GM18519 (cell line): ENCODE measurements around the gene MYB.
"Not testable (repeated sequence)": the region's sequence is repeated elsewhere in the genome, so short reads cannot be mapped to it uniquely, and the experiment has no call there.

Source experiments
- ATAC-seq: cut with Tn5 transposase; IDR thresholded peaks from one replicate; pipeline ENCODE4 v1.9.1; 2021; ENCODE audit warnings: mild to moderate bottlenecking, moderate library complexity; ENCODE audit not compliant: unreplicated experiment, low FRiP score

The MYB gene

DNA sequence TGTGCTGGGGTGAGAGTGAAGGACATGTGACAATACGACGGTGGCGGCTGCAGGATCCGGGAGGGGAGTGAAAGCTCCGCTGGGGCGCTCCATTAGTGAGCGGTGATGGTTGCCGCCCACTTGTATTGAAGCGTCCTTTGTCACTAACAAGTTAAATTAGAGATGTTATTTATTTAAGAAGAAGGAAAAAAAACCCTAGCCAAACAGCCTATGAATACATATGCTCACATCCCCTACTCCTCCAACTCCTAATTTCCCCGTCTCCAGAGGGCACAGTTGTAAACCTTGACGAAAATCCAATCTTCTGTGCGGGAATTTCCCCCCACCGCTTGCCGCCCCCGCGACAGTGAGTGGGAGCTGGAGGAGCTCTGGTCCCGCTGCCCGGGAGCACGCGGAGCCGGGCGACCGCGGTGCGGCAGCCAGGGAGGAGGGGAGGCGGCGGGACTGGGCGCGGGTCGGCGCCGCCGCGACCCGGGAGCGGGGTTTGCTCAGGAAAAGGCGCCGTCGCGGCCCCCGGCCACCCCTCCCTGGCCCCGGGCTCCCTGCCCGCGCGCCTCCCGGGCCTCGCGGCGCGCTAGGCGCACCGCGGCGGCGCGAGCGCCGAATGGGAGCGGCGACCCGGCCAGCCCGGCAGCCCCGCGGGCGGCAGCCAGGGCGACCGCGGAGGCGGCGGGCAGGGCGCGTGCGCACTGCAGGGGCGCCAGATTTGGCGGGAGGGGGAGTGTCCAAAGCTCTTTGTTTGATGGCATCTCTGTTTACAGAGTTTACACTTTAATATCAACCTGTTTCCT is at the start of gene MYB:
MYB (plus strand) TSS at position 767 of the 791 bp plus-strand sequence. CDS start 206 bp downstream, outside the sequence.
- no peak for ATAC-seq

DNA sequence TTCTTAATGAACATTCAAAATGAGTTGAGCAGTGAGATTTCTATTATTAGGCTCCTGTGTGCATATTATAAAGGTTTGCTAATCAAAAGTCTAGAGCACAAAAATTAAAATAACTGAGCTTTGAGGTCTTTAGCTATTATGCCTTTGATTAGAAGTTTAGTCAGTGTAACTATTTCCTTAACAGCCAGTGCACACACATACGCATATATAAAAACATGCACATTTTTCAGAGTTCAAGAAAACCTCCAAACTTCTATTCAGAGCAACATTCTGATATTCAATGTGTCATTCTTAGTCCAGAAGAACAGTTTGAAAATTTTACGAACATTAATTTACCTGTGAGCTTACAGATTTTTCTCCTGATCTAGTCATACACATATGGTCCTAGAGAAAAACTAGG is 48.3 kb upstream of the MYB start:
- no peak for ATAC-seq

DNA sequence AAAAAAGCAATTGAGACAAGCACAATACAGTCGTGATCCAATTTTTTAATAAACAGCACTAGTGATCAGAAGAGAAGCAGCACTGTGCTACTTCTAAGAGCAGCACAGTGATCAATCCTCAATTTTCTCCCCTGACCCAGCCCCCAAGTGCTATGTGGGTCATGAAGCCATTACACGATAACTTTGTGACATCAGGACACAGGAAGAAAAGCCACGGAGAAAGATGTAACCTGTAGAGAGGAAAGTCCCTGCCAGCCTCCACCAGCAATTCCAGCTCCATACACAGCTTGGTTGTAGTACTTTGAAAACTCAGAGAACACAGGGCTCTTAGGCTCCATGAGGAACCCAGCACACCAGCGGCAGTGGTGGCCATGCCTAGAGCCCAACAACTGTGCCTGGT is 45.3 kb upstream of the MYB start:
- no peak for ATAC-seq

DNA sequence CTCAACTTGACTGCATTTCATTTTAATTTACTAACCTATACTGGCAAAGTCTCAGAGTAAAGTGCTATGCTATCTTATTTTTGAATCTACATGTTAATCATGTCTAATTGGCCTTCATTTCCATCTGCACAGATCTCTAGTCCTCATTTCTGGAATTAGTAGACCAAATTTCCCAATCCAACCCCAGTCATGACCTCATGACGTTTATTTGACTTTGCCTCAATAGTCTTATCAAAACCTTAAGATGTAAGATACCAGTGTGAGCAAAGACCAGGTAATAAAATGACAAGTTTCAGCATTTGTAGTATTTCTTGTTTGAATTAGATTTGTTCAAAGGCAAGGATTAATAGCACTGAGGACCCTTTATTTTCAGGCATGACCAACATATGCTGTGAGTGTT is 43.3 kb upstream of the MYB start:
- ATAC-seq = no peak

DNA sequence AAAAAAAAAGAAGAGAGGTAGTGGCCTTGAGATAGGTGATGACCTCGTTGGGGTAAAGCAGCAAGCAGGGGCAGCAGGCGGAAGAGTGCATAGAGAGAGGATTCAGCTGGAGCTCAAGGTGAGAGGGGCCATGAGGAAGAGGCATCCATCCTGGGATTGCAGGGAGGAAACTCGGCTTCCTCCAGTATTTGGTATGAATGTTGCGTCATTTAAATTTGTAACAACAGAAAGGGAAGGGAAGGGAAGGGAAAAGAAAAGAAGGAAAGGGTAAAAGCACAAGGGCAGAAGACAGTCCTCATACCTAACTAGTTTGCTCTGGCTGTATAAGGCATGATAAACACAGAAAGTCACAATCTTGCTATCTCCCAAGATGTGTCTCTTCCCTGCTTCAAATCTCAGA is 39.9 kb upstream of the MYB start:
- no peak for ATAC-seq

DNA sequence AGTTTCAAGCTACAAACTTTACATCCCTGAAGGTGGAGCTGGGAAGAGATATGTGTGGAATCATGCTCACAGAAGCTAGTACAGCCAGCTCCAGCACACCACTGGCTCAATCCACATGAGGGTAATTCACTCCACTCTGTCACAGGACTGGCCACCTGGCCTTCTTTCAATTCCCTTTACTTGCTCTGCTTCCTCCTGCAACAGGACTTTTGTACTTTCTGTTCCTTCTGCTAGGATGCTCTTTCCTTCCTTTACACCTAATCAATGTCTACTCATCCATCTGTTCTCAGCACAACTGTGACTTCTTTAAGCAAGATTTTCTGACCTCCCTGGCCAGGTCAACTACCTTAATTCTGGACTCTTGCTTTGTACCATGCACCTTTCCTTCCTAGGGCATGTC is 39.4 kb upstream of the MYB start:
- no peak for ATAC-seq

DNA sequence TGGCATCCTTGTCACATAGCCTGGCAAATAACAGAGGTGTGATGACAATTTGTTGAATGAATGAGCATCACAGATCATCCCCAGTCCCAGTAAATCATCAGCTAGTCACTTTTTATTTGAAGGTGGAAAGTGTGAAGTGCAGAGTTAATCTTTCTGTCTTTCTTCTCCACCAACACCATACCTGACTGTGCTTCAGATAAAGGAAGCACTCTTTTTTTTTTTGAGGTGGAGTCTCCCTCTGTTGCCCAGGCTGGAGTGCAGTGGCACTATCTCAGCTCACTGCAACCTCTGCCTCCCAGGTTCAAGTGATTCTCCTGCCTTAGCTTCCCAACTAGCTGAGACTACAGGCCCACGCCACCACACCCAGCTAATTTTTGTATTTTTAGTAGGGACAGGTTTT is 38.9 kb upstream of the MYB start:
- not testable (repeated sequence) for ATAC-seq

DNA sequence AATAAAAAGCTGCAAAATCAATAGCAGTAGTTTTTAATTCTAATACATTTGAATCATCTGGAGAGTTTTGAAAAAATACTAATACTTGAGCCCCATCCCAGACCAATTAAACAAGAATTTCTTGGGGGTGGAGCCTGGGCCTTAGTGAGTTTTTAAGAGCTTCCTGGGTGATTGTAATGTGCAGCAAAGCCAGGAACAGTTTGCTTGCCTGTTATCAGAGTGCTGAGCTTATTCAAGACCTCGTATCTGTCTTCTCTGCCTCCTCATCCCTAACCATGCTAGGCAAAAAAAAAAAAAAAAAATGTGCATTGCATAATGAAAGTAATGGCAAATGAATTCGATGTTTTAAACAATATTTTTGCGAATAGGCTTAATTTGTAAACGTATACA is 36.4 kb upstream of the MYB start:
- ATAC-seq = no peak

DNA sequence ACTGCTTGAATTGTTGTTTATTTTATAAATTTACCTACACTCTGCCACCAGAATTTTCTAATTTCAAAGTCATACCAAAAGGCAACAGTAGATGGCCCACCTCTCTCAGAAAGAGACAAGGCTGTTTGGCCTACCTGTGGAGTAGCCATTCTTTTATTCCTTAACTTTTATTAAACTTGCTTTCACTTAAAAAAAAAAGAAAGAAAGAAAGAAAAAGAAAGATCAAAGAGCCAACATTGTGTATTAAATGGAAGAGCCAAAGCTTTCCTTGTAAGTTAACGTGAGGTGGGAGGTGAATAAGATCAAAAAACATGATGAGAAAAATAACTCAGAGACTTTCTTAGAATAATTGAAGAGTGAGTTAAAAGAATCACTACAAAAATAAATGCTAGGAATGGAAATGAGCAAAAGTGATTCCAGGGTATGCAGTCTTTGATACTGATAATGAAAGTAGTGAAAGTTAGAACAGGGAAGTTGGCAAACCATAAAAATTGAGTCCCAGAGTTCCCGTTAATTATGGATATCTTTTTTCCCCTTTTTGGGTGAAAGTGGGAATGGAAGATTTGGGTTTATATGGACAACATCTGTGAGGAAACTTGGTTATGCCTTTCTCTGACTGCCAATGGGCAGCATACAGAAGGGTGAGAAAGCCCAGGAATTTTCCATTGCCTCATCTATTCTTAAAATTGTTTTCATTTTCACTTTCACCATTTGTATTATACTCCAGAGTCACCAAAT is 35.9 kb upstream of the MYB start:
- ATAC-seq = no peak

DNA sequence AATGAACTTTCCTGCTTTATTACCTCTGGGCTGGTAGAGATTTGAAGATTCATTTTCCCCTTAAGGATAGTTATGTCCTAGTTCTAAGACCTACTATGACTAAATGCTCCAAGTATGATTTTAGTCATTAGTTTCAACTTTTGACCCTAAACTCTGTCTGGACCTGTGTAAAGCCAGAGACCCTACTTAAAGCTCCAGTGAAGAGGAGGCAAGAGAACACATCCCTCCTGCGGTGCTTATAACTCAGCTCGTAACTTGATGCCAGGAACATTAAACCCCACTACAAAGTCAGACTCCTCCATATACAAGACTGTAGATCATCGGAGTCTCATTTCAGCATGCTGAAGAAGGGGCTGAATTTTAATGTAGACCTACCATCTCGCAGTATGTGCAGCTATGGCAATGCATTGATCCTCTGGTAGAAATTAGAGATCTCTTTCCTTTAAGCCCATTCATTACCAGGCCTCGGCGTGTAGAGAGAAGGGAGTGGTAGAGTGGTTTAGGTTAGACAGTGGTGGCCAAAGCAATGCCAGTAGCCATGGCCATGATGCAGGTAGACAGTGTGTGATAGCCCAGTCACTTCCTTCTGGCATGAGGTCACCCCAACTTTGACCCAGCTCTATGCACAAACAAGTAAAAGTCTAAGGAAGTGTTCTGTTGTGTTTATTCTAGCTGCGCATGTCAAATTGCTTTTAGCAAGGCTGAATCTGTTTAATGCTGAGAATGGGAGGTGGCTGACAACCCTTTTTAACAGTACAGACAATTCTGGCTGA is 34.8 kb upstream of the MYB start:
- ATAC-seq = no peak

DNA sequence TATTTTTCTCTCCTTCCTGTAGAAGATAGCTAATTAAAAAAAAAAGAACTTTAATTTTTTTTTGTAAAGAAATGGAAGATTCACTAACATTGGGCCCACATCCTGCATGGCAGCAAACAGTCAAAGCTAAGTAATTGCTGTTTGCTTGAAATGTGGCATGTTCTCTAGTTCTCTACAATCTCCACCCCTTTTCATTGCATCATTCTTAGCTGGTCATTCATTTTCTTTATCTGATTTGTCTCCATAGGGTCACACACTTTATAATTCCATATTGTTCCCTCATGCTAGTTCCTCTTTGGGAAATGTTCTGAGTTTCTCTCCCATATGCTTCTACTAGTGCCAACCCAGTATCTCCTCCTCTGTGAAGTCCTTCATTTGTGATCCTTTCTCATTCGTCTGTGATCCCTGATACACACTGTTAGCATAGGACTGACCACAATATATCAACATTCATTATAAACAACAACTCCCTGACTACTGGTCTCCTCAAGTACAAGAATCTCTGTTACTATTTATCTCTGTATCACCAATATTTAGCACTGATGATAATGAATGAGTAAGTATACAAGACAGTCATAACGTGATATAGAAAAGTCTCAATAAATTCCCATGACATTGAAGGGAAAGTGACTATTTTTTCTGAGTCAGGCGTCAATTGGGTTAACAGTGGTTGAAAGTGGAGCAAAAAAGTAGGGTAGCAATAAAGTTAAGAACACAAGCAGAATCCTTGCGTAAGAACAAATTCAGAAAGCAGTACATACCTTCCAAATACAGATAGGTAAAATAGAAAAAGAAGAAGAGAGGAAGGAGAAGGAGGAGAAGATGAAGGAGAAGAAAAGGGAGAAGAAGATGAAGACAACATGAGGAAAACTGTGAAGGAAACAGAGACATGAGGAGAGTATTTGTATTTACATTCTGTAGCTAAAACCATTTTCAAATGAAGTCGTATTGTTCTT is 33.2 kb upstream of the MYB start:
- ATAC-seq = no peak

DNA sequence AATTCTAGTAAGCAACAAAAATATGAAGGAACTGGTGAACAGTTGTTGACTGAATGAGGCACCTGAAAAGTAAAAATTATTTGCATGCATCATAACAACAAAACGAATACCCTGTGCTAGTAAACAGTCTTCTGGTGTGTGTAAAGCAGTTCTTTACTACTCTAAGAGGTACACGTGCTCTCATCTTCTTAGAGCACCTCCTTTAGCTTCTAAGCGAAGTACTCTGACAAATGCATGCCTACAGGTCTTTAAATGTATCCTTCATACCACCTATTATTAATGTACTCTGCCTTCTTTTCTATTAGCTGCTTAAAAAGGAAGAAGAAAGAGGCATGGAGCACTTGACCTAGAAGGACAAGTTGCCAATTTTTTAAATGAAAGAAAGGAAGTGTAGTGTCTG is 32.2 kb upstream of the MYB start:
- ATAC-seq = no peak

DNA sequence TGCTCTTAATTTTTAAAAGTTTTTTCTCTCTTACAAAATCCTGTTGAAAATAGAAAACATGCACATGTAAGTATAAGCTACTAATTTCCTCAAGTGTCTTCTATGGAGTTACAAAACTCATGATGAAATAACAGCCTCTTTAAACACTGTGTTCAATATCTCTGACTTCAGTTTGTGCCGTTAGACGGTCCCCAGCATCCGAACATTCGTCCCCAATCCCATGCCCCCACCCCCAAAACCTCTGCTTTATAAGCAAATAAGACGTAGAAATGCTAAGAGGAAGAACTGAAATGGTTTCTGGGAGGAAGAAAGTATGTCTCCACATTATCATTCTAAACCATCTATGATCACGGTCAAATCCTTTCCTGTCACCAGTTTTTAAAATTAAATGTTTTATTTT is 31.7 kb upstream of the MYB start:
- ATAC-seq = no peak

DNA sequence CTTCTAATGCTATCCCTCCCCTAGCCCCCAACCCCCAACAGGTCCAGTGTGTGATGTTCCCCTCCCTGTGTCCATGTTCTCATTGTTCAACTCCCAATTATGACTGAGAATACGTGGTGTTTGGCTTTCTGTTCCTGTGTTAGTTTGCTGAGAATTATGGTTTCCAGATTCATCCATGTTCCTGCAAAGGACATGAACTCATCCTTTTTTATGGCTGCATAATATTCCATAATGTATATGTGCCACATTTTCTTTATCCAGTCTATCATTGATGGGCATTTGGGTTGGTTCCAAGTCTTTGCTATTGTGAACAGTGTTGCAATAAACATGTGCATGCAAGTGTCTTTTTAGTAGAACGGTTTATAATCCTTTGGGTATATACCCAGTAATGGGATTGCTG is 30.6 kb upstream of the MYB start:
- ATAC-seq = not testable (repeated sequence)

DNA sequence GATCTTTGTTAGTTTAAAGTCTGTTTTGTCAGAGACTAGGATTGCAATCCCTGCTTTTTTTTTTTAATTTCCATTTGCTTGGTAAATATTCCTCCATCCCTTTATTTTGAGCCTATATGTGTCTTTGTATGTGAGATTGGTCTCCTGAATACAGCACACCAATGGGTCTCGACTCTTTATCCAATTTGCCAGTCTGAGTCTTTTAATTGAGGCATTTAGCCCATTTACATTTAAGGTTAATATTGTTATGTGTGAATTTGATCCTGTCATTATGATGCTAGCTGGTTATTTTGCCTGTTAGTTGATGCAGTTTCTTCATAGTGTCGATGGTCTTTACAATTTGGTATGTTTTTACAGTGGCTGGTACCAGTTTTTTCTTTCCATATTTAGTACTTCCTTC is 27.0 kb upstream of the MYB start:
- not testable (repeated sequence) for ATAC-seq

DNA sequence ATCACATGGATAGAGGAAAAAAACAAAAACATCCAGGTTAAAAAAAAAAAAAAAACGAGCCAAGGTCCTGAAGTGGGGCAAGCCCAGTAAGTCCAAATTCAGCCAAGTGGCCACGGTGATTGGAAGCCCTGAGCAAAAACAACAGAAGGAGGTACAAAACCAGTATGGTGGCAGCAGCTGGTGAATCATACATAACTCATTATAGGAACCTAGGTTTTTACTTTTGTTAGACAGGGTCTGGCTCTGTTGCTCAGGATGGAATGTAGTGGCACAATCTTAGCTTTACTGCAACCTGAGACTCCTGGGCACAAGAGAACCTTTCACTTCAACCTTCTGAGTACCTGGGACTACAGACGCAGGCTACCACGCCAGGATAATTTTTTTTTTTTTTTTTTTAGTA is 22.7 kb upstream of the MYB start:
- ATAC-seq = no peak

DNA sequence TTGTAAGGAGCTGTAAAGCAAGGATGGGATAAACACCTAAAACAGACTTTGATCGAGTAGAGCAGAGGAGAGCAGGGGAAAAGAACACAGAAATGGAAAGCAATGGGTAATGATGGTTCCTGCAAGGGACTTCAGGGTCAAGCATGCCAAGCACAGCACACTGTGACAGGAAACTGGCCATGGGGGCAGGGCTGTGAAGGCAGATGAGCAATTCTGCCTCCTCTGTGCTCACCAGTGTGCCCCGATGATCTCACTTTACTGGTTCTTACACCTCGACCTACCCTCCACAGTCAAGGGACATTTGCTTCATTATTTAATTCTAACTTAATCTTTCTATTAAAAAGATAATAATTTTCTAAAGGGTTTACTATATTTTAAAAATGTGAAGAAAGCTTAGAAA is 21.6 kb upstream of the MYB start:
- no peak for ATAC-seq

DNA sequence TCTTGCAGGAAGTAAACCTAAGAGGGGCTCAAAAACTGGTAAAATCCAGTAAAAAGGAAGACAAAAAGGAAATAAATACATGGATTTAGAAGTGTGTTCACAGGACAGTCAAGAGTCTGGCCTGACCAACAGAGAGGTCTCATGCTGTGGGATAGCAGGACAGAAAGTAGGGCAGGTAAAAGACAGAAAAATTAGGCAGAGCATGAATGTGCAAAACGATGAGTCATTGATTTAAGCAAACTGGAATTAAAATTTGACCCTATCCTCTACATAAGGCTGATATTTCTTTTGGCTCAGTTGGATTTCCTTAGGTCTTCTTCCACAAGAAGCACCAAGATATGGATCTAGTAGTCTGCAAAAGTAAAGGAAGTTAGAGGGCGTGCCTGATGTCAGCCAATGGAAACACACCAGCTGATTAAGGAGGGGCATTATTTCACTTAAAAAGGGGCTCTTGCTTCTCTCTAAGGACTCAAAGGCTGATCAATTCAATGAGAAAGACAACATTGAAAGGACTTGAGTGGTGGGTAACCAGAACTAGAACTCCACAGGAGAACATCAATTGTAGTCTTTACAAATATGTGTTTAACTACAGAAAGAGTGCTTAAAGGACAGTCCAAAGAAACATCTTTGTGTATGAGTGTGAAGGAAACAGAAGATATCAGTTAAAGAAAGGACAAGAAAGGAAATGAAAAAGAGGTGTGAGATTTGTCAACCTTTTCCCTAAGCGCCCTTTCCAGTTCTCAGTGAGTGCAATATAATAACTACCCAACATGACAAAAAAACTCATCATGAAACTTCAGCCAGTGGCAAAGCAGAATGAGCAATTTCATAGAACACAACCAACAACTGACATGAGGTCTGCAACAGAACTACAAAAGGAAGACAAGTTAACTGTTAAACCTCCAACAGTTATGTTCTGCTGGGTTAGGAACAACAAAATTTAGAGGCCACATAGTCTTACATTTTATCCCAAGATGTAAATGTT is 19.4 kb upstream of the MYB start:
- ATAC-seq = no peak
